GM23338 (cell line): ENCODE results near the gene MPC2.

ENCODE experiments used
- CREB1 ChIP-seq: fragments of 250-450 bp; sonication (Bioruptor Pico); IDR thresholded peaks from 2 replicates; pipeline ENCODE4 v1.5.0; 2020; ENCODE audit warnings: low read depth, mild to moderate bottlenecking, moderate library complexity
- EZH2 ChIP-seq: fragments of 200-600 bp; sonication (generic); IDR thresholded peaks from one replicate; pipeline ENCODE4 v1.8.0; 2017; ENCODE audit warnings: antibody characterized with exemption, mild to moderate bottlenecking, low read depth; ENCODE audit not compliant: unreplicated experiment
- EZH2phosphoT487 ChIP-seq: fragments of 200-600 bp; sonication (generic); IDR thresholded peaks from one replicate; pipeline ENCODE4 v1.8.1; 2018; ENCODE audit warnings: antibody characterized with exemption; ENCODE audit not compliant: unreplicated experiment
- POLR2AphosphoS5 ChIP-seq: IDR thresholded peaks from 2 replicates; pipeline ENCODE4 v1.6.1; 2016; ENCODE audit warnings: antibody characterized with exemption, low read depth
- STAT1 ChIP-seq: IDR thresholded peaks from one replicate; pipeline ENCODE4 v1.6.1; 2016; ENCODE audit warnings: antibody characterized with exemption; ENCODE audit not compliant: unreplicated experiment
- TF ChIP-seq, protein P1 (sequence below), 2 experiments: fragments of 200-600 bp in 1 of 2; sonication (generic) in 1 of 2; conservative IDR thresholded peaks; 2 replicates each; pipeline versions ENCODE4 v1.5.1 to v1.6.1; 2016 to 2017; ENCODE audit warnings: antibody characterized with exemption in 2 of 2, low read depth in 2 of 2, mild to moderate bottlenecking in 2 of 2, moderate library complexity in 1 of 2
- TF ChIP-seq, protein P2 (sequence below): IDR thresholded peaks from one replicate; pipeline ENCODE4 v1.6.1; 2018; ENCODE audit warnings: antibody characterized with exemption; ENCODE audit not compliant: unreplicated experiment
- TF ChIP-seq, protein P3 (sequence below): IDR thresholded peaks from 2 replicates; pipeline ENCODE4 v1.6.1; 2016; ENCODE audit warnings: antibody characterized with exemption

DNA sequence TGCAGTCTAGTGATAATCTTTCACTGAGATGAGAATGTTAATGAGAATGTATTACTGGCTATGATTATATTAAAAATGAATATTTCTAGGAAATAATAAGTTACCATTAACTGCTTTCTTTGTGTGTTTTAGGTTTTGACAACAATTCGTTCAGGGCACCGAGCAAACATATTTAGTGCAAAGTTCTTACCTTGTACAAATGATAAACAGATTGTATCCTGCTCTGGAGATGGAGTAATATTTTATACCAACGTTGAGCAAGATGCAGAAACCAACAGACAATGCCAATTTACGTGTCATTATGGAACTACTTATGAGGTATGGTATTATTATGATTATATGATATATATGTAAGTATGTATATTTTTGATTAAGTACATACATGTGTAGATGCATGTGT is 37.8 kb upstream of the MPC2 start:
- TF ChIP-seq, protein P1, sequence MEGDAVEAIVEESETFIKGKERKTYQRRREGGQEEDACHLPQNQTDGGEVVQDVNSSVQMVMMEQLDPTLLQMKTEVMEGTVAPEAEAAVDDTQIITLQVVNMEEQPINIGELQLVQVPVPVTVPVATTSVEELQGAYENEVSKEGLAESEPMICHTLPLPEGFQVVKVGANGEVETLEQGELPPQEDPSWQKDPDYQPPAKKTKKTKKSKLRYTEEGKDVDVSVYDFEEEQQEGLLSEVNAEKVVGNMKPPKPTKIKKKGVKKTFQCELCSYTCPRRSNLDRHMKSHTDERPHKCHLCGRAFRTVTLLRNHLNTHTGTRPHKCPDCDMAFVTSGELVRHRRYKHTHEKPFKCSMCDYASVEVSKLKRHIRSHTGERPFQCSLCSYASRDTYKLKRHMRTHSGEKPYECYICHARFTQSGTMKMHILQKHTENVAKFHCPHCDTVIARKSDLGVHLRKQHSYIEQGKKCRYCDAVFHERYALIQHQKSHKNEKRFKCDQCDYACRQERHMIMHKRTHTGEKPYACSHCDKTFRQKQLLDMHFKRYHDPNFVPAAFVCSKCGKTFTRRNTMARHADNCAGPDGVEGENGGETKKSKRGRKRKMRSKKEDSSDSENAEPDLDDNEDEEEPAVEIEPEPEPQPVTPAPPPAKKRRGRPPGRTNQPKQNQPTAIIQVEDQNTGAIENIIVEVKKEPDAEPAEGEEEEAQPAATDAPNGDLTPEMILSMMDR (conservative IDR thresholded peaks at IDR 0.05; ENCODE audit: low read depth in 2 of 2), result no peak
- TF ChIP-seq EZH2, result no peak
- no peak for TF ChIP-seq POLR2AphosphoS5
- no peak for TF ChIP-seq STAT1
- TF ChIP-seq, protein P2, sequence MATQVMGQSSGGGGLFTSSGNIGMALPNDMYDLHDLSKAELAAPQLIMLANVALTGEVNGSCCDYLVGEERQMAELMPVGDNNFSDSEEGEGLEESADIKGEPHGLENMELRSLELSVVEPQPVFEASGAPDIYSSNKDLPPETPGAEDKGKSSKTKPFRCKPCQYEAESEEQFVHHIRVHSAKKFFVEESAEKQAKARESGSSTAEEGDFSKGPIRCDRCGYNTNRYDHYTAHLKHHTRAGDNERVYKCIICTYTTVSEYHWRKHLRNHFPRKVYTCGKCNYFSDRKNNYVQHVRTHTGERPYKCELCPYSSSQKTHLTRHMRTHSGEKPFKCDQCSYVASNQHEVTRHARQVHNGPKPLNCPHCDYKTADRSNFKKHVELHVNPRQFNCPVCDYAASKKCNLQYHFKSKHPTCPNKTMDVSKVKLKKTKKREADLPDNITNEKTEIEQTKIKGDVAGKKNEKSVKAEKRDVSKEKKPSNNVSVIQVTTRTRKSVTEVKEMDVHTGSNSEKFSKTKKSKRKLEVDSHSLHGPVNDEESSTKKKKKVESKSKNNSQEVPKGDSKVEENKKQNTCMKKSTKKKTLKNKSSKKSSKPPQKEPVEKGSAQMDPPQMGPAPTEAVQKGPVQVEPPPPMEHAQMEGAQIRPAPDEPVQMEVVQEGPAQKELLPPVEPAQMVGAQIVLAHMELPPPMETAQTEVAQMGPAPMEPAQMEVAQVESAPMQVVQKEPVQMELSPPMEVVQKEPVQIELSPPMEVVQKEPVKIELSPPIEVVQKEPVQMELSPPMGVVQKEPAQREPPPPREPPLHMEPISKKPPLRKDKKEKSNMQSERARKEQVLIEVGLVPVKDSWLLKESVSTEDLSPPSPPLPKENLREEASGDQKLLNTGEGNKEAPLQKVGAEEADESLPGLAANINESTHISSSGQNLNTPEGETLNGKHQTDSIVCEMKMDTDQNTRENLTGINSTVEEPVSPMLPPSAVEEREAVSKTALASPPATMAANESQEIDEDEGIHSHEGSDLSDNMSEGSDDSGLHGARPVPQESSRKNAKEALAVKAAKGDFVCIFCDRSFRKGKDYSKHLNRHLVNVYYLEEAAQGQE, result no peak
- no peak for TF ChIP-seq CREB1 (CRISPR knock-in tag)
- TF ChIP-seq EZH2phosphoT487, result no peak
- TF ChIP-seq, protein P3, sequence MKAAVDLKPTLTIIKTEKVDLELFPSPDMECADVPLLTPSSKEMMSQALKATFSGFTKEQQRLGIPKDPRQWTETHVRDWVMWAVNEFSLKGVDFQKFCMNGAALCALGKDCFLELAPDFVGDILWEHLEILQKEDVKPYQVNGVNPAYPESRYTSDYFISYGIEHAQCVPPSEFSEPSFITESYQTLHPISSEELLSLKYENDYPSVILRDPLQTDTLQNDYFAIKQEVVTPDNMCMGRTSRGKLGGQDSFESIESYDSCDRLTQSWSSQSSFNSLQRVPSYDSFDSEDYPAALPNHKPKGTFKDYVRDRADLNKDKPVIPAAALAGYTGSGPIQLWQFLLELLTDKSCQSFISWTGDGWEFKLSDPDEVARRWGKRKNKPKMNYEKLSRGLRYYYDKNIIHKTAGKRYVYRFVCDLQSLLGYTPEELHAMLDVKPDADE, result no peak
